Stimulated activated CD4-positive, alpha-beta T cell treated with anti-CD3 and anti-CD28 coated beads, Interleukin-1b, Interleukin-23, amount 100 ng/mL, for 48 hours (primary cell): Measurements from ENCODE around the gene GSE1.

Experiments used
- DNase-seq: peaks from one replicate; pipeline ENCODE4 v3.0.0-alpha.2; 2020

The GSE1 gene

GRCh38 chr16:85637061-85637807 lies 24.1 kb downstream of the GSE1 start:
- no peak for DNase-seq

DNA sequence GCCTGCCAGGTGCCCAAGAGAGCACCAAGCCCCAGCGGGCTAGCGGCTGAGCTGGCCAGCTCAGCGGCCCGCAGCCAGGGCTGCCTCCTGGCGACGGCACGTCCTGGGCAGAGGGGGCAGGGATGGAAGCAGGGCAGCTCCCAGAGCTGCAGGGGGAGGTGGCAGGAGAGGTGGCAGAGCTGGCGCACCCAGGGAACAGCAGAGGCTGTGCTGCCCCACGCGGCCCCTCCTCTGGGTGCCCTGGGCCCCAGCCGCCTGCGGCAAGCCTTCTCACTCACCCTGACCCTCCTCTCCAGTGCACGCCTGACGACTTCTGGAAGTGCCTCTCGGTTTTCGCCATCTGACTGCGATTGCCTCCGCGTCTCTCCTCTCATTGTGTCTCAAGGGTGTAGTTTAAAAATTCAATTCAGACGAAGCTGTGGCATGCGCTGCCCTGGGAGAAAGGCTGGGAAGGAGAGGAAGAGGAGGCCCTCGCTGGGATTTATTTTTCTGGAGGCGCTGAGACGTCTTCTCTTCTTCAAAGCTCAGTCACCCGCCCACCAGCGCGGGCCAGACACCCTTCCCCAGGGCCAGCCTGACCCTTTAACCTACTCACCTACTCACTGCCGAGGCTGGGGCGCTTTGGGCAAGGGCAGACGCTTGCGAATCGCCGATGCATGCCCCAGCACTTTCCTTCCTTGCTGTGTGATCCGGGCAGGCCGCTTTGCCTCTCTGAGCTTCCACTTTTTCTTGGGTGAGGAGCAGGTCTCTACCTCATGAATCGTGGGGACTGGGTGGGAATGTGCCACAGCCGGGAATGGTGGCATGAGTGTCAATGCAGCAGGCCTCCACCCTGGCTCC lies 24.9 kb downstream of the GSE1 start:
- DNase-seq, result no peak

DNA sequence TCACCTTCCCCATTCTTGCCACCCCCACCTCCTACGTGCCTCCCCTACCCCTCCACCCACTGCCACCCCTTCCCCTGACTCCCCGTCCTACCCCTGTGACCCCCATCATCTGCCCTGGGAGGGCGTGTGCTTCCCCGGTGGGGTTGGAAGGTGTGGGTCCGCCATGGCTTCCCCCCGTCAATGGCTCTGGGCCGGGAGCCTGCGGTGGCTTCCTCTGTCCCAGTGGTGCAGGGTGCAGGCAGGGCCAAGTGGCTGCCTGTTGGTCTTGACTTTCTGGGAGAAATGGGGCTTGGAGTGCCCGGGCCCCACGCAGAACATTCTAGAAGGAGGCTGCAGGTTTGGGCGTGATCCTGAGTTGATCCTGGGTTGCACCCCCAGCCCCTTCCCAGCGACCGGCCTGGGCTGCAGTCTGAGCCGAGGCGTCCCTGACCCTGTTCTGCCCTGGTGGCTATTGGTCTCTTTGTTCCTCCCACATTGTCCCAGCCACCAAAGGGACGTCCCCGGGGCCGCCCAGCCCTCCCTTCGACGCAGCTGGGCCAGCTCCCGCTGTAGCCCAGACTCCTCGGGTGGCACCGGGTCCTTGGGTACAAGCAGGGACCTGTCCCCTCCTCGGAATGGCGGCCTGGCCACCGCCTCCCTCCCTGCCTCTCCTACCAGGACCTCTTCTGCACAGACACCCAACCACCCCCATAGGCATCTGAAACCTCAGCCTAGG lies 25.7 kb downstream of the GSE1 start:
- no peak for DNase-seq

- no peak for DNase-seq
Observed at GRCh38 chr16:85639529-85640253, 26.6 kb downstream of the GSE1 start.

DNA sequence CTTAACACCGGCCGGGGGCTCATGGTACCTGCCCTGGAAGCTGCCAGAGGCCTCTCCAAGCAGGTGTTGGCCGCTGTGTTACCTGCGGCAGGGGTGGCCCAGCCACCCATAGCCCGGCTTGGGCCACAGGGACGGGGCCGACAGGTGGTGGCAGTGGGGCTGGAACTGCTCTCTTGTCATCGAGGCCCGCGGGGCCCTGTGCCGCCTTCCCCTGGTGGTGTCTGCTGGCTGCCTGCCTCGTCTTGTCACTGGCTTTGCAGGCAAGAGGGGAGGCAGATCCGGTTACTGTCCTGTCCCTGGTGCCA lies 27.1 kb downstream of the GSE1 start:
- no peak for DNase-seq

DNA sequence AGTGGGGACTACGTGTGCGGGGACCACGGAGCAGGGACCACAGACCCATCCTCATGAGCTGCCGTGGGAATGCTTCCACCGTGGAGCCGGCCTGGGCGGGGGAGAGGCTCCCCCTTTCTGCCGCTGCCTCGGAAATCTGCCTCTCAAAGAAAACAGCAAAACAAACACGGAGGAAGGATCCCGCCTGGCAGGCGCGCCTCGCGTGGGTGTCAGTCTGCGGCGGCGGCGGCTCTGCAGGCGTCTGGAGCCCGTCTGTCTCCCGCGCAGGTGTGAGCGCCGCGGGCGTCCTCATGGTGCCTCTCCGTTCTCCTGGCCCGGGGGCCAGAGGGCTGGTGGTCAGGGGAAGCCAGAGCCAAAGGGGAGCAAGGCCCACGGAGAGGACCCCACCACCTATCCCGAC lies 27.5 kb downstream of the GSE1 start:
- no peak for DNase-seq

DNA sequence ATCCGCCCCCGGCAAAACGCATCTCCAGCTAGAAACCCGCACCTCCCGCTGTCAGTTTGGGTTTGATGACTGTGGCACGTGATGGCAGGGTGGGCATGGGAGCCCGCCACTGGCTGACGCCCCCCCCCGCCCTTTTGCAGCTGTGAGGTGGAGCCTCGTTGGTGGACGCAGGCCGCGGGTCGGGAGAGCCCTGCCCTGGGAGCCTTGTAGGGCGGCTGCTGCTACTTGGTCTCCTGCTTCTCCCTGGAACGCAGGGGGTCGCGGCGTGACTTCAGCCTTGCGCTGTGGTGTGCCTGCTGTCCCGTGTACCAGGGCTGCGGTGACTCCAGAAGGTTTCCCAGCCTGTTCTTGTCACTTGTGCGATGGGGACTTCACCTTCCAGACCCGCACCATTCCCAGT lies 28.2 kb downstream of the GSE1 start:
- DNase-seq, result no peak

DNA sequence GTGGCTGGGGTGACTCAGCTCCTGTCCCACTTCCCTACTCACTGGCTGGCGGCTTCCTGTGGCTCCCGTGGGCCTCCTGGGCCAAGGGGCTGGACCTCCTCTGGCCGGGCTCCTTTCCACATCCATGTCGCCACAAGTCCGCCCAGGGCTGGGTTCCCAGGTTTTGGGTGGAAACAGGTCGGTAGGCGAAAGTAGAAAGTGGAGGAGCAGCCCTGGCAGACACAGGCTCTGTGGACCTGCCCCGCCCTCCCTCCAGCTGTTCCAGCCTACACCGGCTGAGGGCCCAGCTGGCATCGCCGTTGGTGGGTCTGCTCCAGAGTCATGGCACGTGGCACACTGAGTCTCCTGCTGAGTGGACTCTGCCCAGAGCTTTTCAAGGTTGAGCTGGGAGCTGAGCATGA lies 28.7 kb downstream of the GSE1 start:
- no peak for DNase-seq

DNA sequence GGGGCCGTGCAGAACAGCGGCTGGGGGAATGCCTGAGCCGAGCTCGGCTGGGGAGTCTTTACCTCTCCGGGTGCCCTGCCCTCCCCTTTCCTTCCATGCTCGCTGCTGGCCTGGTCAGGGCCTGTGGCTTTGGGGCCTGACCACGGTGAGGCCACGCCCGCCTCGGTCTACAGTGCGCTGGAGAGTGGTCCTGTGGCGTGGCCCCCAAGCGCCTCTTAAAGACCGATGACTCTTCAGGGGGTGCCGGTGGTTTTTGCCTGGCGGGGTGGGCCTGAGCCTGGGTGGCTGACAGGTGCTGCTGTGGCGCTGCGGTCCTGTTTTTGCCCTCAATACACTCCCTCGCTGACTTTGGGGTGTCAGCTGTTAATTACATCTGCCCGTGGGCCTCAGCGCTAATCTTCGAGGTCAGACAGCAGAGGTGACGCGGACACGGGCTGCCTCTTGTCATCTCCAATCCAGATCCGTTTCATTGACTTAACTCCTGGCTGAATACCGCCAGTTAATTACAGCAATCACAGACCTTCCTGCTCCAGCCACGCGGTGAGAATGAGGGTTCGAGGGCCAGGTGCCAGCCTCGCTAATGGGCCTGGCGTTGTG lies 29.7 kb downstream of the GSE1 start:
- DNase-seq, result no peak

DNA sequence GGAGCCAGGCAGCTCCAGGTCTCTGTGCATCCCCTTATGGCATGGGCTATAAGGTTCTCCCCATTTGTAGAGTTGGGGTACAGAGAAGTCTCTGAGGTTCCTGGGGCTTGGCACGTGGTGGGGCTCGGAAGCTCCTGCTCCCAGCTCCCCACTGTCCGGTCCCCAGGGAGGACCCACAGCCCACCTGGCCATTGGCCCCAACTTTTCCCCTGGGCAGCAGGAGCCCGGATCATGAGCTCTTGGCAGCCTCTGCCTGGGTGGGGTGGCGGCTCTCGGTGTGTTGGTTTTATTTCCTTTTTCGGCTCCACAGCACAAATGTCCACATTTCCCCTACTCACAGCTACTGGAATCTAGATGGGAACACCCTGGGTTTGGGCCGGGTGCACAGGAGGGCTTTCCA lies 30.5 kb downstream of the GSE1 start:
- no peak for DNase-seq

GRCh38 chr16:85644093-85644712 lies 31.1 kb downstream of the GSE1 start:
- no peak for DNase-seq

GRCh38 chr16:85645021-85645589 lies 32.0 kb downstream of the GSE1 start:
- no peak for DNase-seq

DNA sequence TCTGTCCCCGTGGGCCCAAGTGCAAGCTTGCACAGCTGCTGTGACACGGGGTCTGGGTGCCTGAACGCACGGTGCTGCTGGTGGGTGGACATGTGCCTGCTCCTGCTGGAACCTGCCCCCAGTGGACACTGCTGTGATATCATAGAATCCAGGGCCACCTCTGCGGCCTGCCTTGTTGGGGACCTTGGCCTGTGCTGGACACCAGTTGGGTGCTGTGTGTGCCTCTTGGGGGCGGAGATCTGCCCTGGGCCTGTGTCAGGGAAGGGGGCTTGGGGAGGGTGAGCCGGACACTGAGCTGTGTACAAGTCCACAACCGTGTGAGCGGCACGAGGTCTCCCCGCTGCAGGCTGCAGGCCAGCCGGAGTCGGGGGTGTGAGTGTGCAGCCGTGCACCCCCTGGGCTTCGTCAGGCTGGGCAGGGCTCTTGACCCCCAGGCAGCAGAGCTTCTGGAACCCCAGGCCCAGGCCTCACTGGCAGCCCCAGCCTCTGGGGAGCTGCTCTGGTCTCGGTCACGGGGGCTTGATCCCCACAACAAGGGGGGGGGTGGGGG lies 33.3 kb downstream of the GSE1 start:
- no peak for DNase-seq

DNA sequence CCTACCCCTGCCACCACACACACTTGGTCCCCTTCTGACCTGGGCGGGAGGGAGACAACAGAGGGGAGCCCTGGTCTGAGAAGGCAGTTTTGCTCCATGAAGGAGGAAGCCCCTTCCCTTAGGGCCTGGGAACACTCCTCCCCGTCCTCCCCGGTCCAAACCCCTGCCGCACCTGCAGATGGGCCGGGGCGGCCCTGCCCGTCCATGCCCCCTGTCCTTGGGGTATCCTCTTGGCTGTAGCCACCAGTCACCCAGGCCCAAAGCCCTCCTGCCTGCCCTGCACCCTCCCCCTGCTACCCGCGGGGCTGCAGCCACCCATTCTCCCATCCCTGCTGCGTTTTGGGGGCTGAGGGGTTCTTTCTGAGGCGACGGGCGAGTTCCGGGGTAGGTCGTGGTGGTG lies 33.9 kb downstream of the GSE1 start:
- DNase-seq, result no peak

DNA sequence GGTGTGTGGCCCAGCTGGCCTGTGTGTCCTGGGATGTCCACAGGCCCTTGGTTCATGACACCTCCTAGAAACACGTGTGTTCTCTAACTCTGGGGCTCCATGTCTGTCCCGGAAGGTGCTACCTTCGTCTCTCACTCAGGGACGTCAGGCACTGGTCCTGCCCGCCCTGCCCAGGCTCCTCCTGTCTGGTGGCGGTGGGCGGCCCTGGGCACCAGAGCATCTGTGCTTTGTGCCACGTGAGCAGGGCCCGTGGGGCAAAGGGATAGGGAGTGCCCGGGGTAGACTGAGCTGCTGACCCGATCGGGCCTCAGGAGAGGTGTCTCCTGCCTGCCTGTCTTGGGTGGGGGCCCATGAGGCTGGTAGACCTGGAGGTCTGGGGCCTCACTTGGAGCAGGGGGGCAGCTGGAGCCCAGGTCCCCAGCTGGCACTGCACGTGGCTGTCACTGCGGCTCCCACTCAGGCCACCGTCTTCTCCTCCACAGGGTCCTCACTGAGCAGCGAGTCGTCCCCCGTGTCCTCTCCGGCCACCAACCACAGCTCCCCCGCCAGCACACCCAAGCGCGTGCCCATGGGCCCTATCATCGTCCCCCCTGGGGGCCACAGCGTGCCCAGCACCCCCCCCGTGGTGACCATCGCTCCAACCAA lies 35.1 kb downstream of the GSE1 start:
- DNase-seq, result no peak

- no peak for DNase-seq
Observed at GRCh38 chr16:85648805-85649204, 35.7 kb downstream of the GSE1 start.

GRCh38 chr16:85649411-85650134 lies 36.5 kb downstream of the GSE1 start:
- no peak for DNase-seq

DNA sequence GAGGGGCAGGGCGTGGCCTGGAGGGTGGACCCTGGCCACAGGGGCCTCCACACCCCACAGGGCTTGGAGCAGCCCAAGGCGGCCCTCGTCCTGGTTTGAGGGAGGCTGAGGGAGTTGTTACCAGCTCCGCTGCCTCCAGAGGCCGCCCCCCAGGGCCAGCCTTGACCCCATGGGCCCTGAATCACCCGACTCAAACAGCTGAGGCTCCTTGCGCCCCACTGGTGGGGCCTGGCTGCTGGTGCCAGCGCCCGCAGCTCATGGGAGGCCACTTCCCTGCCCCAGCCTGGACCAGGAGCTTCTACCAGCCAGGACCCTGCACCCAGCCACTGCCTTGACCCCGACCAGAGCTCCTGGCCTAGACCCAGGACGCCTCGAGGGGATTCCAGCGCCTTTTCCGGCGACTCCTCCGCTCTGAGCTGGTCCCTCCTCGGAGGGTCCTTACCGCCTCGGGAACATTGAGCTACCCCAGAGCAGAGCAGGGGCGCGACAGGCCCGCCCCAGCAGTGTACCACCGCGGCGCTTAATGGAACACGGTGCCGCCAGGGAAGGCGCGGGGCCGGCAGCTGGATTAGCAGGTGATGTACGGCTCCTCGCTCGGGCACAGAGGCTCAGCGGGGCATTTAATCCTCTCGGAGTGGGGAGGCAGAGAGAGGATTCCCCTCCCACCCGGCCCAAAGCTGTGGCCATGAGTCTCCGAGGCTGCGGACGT lies 37.2 kb downstream of the GSE1 start:
- no peak for DNase-seq

- DNase-seq, result no peak
Observed at GRCh38 chr16:85650844-85651628, 37.9 kb downstream of the GSE1 start.
